ENCODE data around the gene AATK.

AATK gene

GRCh38 chr17:81166033-81166492 lies at the start of gene AATK:
Gene AATK, minus strand, starts transcription at chr17:81166221. Its CDS starts 229 bp downstream, at chr17:81165992.
- DNase-seq (ENCODE audit: low read depth): no peak
- H3K4me3 ChIP-seq (ENCODE audit: low read depth, low read length): no peak within 1 kb of the TSS
- no peak for TF ChIP-seq CTCF (IDR thresholded peaks at IDR 0.05; ENCODE audit: insufficient read depth, low read depth, low read length, missing control alignments)

GRCh38 chr17:81213978-81214377 lies 48.0 kb upstream of the AATK start:
- no peak overlapping the region for H3K4me3 ChIP-seq (ENCODE audit: low read depth, low read length)
- TF ChIP-seq CTCF (IDR thresholded peaks at IDR 0.05; ENCODE audit: insufficient read depth, low read depth, low read length, missing control alignments): no peak
- DNase-seq (ENCODE audit: low read depth): no peak

GRCh38 chr17:81212365-81212764 lies 46.3 kb upstream of the AATK start:
- no peak for TF ChIP-seq CTCF (IDR thresholded peaks at IDR 0.05; ENCODE audit: insufficient read depth, low read depth, low read length, missing control alignments)
- no peak for DNase-seq (ENCODE audit: low read depth)
- no peak overlapping the region for H3K4me3 ChIP-seq (ENCODE audit: low read depth, low read length)

- no peak for TF ChIP-seq CTCF (IDR thresholded peaks at IDR 0.05; ENCODE audit: insufficient read depth, low read depth, low read length, missing control alignments)
- DNase-seq (ENCODE audit: low read depth): no peak
- H3K4me3 ChIP-seq (ENCODE audit: low read depth, low read length): no peak overlapping the region
Observed at GRCh38 chr17:81210868-81211267, 44.8 kb upstream of the AATK start.

- TF ChIP-seq CTCF (IDR thresholded peaks at IDR 0.05; ENCODE audit: insufficient read depth, low read depth, low read length, missing control alignments): no peak
- no peak overlapping the region for H3K4me3 ChIP-seq (ENCODE audit: low read depth, low read length)
- no peak for DNase-seq (ENCODE audit: low read depth)
Observed at GRCh38 chr17:81210466-81210865, 44.4 kb upstream of the AATK start.

- H3K4me3 ChIP-seq (ENCODE audit: low read depth, low read length): no peak overlapping the region
- DNase-seq (ENCODE audit: low read depth): no peak
- no peak for TF ChIP-seq CTCF (IDR thresholded peaks at IDR 0.05; ENCODE audit: insufficient read depth, low read depth, low read length, missing control alignments)
Observed at GRCh38 chr17:81209141-81209540, 43.1 kb upstream of the AATK start.

- no peak overlapping the region for H3K4me3 ChIP-seq (ENCODE audit: low read depth, low read length)
- DNase-seq (ENCODE audit: low read depth): no peak
- TF ChIP-seq CTCF (IDR thresholded peaks at IDR 0.05; ENCODE audit: insufficient read depth, low read depth, low read length, missing control alignments): no peak
Observed at GRCh38 chr17:81208651-81209050, 42.6 kb upstream of the AATK start.
